Activated T-helper 1 cell treated with Interleukin-2 at 50 U/mL for 16 hours (primary cell): ENCODE measurements around the gene SOWAHB.

Experiments
- DNase-seq: peaks from one replicate; pipeline ENCODE4 v3.0.0-alpha.2; 2020; ENCODE audit warnings: low read depth

SOWAHB gene, protein sequence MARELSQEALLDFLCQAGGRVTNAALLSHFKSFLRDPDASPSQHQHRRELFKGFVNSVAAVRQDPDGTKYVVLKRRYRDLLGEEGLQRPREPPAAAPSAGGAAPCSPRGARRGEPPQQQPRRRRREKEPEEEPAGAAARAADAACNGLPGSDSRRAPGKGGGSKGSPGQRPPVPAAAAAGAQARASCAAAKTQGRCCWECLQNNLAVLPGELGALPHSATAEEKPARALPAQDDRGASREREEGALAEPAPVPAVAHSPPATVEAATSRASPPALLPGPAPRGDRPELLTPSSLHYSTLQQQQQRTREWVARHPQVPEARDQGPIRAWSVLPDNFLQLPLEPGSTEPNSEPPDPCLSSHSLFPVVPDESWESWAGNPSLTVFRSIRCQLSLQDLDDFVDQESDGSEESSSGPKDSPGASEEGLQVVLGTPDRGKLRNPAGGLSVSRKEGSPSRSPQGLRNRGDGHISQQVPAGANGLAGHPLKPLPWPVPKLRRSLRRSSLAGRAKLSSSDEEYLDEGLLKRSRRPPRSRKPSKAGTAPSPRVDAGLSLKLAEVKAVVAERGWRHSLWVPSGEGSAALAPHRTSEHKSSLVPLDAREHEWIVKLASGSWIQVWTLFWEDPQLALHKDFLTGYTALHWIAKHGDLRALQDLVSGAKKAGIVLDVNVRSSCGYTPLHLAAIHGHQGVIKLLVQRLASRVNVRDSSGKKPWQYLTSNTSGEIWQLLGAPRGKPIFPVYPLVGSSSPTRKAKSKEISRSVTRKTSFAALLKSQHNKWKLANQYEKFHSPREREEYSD

DNA sequence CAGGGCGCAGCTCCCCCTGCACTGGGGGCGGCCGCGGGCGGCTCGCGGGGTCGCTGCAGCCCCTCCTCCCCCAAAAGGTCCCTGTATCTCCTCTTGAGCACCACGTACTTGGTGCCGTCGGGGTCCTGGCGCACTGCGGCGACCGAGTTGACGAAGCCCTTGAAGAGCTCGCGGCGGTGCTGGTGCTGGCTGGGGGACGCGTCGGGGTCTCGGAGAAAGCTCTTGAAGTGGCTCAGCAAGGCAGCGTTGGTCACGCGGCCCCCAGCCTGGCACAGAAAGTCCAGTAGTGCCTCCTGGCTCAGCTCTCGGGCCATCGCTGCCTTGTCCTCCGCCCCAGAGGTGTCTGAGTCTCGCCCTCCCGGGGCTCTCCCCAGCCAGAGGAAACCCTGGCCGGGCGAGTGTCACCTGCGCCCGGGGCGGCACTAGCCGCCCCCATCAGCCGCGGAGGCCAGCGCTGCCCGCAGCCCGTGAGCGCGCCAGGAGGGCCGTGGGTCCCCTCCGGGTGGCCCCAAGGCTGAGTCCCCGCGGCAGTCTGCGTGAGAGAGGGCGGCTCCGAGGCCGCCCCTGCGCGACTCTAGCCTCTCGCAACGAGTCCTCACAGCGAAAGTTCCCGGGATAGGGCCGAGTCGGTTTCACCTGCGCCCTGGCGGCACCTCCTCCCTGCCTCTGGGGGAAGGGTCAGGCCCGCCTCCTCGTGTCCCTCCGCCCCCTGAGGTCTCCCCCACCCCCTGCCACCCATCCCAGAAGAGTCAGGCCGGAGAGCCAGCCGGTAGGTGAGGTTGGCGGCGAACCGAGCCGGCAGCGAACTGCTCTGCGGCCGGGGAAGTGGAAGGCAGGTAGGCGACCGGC, at the start of gene SOWAHB:
TSS of gene SOWAHB (minus strand) at position 609 of the 849 bp plus-strand sequence. CDS start at position 314, 295 bp downstream.
- no peak for DNase-seq

DNA sequence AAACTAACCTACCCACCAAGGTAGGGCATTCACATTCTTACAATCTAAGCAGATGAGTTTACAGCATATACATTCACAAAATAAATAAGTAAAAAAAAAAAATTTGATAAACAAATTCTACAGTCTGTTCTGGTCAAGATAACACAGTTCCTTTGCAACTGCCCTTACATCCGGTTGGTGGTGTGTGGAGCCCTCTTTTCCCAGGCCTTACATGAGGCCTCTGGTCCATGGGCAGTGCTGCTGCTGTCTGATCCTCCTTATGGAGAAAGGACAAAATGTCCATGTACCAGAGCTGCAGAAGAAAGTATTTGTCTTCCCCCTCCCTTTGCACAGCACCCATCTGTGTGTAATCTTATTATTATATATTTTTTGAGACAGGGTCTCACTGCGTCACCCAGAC, 49.4 kb upstream of the SOWAHB start:
- no peak for DNase-seq

DNA sequence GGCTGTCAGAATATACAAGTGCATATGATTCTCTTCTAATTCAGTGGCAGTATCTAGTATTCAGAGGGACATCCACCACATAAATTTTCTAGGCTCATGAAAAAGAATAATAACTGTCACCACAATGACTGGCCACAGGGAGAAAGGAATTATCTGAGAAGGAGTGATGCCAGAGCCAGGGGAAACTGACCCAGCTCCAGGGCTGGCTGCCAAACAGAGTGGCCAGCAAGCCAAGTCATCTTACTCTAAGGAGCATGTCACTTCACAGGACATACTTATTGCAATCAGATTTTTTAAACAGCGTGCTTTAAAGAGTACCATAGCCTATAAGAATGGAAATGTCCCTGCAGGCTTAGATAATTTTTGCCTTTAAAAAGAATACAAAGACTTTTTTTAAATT, 45.8 kb upstream of the SOWAHB start:
- DNase-seq, result no peak

DNA sequence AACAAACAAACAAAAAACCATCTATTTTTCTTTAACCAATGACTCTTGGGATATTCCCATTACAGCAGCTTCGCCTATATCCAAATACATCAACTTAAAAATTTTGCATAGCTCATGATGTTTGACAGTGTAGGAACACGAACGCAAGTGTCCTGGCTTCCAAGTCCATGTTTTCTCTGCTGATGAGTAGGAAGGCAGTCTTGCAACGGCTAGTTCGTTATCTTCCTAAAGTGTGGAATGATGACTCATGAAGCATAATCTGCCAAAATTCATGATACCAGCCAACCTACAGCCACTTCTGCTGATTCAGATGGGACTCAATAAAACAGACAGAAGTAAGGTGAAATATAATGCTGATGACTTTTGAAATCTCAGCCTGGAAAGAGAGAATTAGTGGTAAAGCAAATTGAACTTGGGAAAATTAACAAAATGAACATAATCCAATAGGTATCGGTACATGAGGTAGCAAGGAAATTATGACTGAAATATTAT, 45.2 kb upstream of the SOWAHB start:
- no peak for DNase-seq

DNA sequence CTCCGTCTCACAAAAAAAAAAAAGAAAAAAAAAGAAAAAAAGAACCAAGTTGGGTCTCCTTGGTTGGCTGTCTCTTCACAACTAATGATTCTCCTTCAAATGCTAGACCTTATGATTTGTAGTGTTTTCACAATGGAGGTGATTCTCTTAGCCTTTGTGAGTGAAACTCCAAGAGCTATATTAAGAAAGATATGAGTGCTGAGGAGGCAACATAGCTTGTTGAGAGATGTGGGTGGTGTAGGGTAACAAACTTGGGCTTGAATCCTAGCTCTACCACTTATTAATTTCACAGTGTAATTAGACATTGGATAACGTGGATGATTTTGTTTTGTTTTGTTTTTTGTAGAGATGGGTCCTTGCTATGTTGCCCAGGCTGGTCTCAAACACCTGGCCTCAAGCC, 41.2 kb upstream of the SOWAHB start:
- DNase-seq, result no peak

DNA sequence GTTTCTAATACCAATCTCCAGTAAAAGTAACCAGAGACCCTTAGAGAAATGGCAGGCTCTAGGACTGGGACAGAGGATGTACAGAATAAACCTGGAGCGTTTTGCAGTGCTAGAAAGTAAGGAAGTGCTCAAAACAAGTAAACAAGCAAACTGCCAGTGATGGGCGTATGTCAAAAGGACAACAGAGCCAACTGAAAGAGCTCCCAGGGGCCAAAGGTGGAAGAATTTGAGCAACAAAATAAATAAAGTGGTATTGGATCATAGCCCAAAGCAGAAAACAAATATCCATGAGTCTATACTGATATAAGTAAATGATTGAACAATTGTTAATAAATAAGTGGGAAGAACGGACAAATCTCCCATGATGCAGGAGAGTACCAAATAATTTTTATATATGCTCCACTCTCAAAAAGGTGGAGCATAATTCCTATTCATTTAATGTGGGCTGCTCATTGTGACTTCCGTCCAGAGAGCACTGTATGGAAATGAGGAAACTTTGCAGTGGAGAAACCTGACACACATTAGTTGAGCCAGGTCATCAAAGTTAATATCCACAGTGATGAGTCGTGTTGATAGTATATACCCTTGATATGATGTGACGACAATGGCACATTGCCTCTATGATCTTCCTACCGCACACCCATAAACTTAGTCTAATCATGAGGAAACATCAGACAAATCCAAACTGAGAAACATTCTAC, 33.8 kb upstream of the SOWAHB start:
- DNase-seq, result no peak

DNA sequence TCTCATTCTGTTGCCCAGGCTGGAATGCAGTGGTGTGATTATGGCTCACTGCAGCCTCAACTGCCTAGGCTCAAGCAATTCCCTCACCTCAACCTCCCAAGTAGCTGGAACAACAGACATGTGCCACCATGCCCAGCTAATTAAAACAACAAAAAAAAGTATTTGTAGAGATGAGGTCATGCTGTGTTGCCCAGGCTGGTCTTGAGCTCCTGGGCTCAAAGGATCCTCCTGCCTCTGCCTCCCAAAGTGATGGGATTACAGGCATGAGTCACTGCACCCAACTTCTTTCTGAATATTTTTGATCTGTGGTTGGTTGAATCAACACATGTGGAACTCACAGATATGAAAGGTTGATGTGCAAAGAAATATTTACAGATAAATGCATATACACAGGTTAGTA, 33.1 kb upstream of the SOWAHB start:
- no peak for DNase-seq

DNA sequence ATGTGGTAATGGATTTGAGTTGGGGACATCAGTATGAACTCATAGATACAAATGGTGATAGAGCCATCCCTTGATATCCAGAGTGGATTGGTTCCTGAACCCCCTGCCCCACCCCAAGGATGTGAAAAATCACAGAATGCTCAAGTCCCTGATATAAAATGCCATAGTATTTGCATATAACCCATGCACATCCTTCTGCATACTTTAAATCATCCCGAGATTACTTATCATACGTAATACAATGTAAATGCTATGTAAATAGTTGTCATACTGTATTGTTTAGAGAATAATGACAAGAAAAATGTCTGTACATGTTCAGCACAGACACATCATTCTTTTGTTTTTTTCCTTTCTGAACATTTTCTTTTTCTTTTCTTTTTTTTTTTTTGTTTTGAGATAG, 32.7 kb upstream of the SOWAHB start:
- no peak for DNase-seq

DNA sequence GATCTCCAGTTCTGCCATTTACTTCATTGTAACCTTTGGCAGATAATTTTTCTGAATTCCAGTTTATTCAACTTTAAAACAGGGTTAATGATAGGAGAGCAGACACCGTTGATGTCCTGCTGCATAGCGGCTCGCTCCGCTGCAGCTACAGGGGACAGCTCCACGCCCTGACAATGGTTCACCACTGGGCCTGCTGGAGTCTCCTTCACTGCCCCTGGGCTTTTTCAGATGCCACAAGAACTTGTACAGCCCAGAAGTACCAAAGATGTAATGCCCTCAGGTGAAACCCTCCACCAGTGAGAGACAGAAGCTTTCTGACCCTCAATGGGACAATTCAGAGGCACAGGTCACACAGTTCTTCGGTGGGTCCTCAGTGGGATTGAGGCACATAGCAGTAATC, 28.9 kb upstream of the SOWAHB start:
- no peak for DNase-seq

DNA sequence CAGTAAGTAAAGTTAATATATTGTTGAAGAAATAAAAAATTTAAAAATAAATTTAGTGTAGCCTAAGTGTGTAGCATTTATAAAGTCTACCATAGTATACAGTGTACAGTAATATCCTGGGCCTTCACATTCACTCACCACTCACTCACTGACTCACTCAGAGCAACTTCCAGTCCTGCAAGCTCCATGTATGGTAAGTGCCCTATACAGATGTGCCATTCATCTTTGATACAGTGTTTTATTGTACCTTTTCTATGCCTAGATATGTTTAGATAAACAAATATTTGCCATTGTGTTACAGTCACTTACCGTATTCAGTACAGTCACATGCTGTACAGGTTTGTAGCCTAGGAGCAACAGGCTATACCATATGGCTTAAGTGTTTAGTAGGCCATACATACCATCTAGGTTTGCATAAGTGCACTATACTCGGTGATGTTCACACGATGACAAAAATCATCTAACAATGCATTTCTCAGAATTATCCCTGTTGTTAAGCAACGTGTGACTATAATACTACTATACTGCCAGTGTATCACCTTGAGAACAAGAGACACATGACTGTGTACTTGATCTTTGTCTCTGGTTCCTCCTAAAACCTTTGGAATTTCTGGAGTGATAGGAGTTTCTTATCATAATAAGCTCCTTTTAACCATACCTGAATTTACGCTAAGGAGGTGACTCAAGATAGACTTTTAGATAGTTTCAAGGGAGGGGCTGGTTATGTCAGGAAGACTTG, 25.8 kb upstream of the SOWAHB start:
- no peak for DNase-seq

DNA sequence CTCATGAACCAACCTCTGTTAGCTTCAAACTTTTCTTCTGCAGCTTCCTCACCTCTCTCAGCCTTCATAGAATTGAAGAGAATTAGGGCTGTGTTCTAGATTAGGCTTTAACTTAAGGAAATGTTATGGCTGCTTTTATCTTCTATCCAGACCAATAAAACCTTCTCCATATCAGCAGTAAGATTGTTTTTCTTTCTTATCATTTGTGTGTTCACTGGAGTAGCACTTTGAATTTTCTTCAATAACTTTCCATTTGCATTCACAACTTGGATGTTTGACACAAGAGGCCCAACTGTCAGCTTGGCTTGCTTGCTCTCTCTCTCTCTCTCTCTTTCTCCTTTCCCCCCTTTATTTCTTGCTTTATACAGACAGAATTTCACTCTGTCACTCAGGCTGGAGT, 22.8 kb upstream of the SOWAHB start:
- no peak for DNase-seq

DNA sequence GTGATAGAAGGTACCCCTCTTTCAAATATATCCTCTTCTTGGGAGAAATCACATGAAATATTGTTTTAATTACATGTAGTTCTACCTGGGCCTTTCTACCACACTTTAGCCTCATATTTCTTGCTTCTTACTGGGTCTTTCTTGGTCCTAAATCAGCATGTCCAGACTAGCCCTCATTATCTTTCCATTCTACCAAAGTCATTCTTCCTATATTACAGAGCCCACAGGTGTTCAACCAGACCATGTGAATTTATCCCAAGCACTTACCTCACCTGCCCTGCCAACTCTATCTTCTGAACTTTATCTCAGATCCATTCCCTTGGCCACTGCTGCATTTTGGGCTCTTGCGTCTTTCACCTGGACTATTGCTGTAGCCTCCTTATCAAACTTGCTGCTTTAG, 11.8 kb upstream of the SOWAHB start:
- DNase-seq, result no peak

DNA sequence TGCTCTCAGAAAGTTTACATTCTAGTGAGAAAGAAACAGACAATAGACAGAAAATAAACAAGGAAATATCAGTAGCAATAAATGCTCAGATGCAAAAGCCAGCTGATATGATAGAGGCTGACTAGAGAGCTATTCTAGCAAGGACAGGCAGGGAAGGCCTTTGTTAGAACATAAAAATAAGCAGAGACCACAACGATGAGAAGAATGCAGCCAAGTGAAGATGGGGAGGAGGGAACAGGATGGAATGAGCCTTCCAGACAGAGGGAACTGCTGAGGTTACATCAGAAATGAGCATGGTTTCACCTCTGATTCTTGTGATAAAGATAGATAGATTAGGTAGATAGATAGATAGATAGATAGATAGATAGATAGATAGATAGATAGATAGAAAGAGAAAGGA, 7.6 kb upstream of the SOWAHB start:
- DNase-seq, result no peak

DNA sequence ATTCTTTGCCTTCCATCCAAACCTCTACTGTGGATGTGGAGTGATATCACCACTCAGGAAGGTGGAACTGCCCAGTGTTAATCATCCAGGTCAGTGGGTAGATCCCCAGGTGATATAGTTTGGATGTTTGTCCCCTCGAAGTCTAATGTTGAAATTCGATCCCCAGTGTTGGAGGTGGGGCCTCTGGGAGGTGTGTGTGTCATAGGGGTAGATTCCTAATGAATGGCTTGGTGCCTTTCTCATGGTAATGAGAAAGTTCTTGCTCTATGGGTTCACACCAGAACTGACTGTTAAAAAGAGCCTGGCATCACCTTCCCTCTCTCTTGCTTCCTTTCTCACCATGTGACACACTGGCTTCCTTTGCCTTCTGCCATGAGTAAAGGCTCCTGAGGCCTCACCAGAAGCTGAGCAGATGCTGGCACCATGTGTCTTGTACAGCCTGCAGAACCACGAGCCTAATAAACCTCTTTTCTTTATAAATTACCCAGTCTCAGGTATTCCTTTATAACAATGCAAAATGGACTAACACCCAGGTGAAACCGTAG, 6.8 kb upstream of the SOWAHB start:
- DNase-seq, result no peak

DNA sequence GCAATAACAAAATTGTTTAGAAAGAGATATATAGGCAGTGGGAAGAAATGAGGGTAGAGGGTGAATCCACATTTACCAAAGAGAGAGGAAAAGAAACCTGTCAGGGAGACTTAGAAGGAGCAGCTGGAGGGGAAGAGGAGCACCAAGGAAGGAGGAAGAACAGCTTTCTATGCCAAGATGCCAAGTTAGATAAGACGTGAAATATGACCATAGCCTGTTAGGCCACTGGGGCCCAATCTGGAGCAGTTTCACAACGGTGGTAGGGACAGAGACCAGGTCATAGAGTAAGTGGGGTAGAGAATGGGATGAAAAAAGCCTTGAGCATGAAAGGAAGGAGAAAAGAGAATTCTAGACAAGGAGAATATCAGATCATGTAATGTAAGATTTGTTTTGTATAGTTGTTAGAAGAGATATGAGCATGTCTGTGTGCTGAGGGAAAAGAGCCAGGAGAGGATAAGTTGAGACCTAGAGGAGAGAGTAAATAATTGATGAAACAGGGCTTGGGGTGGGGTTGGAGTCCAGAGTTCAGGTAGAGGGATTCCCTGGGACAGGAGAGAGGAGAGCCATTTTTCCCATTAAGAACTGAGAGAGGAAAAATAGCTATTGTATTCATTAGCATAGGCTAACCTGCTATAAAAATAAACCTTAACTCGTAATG, 4.4 kb upstream of the SOWAHB start:
- no peak for DNase-seq

DNA sequence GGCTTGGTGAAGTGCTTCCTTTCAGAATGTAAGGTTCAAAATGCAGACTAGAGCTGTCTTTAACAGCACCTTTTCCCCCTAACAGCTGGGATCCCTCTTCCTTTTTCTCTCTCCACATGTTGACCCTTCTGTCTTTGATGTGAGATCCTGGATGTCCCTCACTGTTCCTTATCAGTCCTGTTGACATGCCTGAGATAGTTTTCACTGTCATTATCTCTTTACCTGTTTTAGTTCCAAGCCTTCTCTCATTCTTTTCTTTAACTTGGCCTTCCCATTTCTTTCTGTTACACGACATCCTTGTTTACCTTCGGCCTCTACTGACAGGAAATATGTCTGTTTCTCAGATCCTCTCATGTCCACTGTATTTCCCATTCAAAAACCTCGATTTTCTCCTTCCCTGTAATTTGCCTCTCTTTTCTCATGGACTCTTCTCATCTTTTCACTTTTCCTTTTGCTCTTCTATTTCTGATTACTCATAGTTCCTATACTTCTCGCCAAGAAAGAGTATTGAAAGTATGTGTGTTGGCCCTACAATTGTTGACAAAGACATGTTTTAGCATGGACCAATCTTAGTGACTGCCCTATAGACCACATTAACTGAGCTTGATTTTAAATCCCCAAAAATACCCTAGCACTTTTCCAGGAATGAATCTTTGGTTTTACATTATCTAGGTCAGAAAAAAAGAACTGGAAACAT, 1.2 kb upstream of the SOWAHB start:
- DNase-seq, result no peak

DNA sequence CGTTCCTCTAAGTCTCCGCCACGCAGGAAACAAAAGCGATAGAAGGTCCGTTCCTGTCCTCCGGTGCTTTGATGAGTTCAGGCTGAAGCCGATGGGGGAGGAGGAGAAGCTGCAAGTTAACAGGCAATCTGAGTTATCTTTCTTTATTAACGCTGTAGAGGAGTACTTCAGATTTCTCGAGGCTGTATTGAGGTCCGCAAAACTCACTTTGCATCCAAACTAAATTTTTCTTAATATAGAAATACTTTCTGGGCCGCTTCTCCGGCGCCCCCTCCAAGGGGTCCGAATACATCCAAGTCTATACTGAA, 395 bp upstream of the SOWAHB start:
- DNase-seq, result no peak

DNA sequence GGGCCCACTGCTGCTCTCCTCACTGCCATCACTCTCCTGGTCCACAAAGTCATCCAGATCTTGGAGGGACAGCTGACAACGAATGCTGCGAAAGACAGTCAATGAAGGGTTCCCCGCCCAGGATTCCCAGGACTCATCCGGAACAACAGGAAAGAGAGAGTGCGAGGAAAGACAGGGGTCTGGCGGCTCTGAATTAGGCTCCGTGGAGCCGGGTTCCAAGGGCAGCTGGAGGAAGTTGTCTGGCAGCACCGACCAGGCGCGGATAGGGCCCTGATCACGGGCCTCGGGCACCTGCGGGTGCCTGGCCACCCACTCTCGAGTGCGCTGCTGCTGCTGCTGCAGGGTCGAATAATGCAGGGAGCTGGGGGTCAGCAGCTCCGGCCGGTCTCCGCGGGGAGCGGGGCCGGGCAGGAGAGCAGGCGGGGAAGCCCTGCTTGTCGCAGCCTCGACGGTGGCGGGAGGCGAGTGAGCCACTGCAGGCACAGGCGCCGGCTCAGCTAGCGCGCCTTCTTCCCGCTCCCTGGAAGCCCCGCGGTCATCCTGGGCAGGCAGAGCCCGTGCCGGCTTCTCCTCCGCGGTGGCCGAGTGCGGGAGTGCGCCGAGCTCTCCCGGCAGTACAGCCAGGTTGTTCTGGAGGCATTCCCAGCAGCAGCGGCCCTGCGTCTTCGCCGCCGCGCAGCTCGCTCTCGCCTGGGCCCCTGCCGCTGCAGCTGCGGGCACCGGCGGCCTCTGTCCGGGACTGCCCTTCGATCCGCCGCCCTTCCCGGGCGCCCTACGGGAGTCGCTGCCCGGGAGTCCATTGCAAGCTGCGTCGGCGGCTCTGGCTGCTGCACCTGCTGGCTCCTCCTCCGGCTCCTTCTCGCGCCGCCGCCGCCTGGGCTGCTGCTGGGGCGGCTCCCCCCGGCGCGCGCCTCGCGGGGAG, 1.1 kb downstream of the SOWAHB start:
- DNase-seq, result peak; percentile 19

DNA sequence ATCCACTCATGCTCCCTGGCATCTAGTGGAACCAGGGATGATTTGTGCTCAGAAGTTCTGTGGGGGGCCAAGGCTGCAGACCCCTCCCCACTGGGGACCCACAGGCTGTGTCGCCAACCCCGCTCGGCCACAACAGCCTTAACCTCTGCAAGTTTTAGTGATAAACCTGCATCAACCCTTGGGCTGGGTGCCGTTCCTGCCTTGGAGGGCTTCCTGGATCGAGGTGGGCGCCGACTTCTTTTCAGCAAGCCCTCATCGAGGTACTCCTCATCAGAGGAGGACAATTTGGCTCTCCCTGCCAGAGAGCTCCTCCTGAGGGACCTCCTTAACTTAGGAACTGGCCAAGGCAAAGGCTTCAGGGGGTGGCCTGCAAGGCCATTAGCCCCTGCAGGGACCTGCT, 1.9 kb downstream of the SOWAHB start:
- no peak for DNase-seq
